Parathyroid adenoma (tissue), 2 donors: Measurements from ENCODE around the gene ATL1.
"Not testable (repeated sequence)": the region's sequence is repeated elsewhere in the genome, so short reads cannot be mapped to it uniquely, and the experiment has no call there.

Source experiments
- H2AFZ ChIP-seq: fragments of 300-600 bp; sonication (generic); one replicate; pipeline ENCODE4 v1.7.0; 2017; ENCODE audit warnings: antibody characterized with exemption, mild to moderate bottlenecking
- H3K27ac ChIP-seq: fragments of 300-600 bp; sonication (generic); one replicate; pipeline ENCODE4 v1.7.0; 2017
- H3K27me3 ChIP-seq: fragments of 300-600 bp; sonication (generic); one replicate; pipeline ENCODE4 v1.7.0; 2017; ENCODE audit warnings: low read length; ENCODE audit not compliant: control insufficient read depth, insufficient read depth
- H3K36me3 ChIP-seq: fragments of 300-600 bp; sonication (generic); one replicate; pipeline ENCODE4 v1.7.0; 2017; ENCODE audit warnings: low read length; ENCODE audit not compliant: control insufficient read depth, insufficient read depth
- H3K4me1 ChIP-seq: fragments of 300-600 bp; sonication (generic); one replicate; pipeline ENCODE4 v1.7.0; 2017; ENCODE audit warnings: control low read depth
- H3K4me2 ChIP-seq: fragments of 300-600 bp; sonication (generic); one replicate; pipeline ENCODE4 v1.7.0; 2017; ENCODE audit warnings: low read length
- H3K4me3 ChIP-seq: fragments of 300-600 bp; sonication (generic); one replicate; pipeline ENCODE4 v1.7.0; 2017; ENCODE audit warnings: low read depth, low read length
- H3K79me2 ChIP-seq: fragments of 300-600 bp; sonication (generic); one replicate; pipeline ENCODE4 v1.7.0; 2017; ENCODE audit warnings: control low read depth
- H3K9ac ChIP-seq: fragments of 300-600 bp; sonication (generic); one replicate; pipeline ENCODE4 v1.7.0; 2017; ENCODE audit warnings: mild to moderate bottlenecking
- H3K9me3 ChIP-seq: fragments of 300-600 bp; sonication (generic); one replicate; pipeline ENCODE4 v1.7.0; 2017; ENCODE audit warnings: low read length; ENCODE audit not compliant: control insufficient read depth
- TF ChIP-seq, protein P1 (sequence below): fragments of 300-600 bp; sonication (generic); IDR thresholded peaks from one replicate; pipeline ENCODE4 v1.7.0; 2017; ENCODE audit warnings: antibody characterized with exemption, mild to moderate bottlenecking
- donor health status: primary hyperparathyroidism.

Gene ATL1

DNA sequence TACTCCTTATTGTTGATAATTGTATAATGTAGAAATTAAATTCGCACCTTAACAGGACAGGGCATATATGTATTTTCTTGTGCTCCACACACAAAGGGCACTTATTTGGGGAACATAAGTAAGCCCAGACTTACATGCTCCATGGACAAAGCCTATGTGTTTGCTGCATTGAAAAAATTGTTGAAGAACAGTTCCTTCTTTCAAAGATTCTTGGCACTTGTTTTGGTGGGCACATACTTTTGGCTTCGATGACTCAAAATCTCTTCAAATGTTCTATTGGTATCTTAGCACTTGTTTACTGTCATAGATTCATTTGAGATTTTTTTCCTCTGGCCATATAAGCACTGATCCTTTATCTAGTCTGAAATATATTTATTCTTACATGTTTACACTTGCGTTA is 26.1 kb upstream of the ATL1 start:
- TF ChIP-seq, protein P1, sequence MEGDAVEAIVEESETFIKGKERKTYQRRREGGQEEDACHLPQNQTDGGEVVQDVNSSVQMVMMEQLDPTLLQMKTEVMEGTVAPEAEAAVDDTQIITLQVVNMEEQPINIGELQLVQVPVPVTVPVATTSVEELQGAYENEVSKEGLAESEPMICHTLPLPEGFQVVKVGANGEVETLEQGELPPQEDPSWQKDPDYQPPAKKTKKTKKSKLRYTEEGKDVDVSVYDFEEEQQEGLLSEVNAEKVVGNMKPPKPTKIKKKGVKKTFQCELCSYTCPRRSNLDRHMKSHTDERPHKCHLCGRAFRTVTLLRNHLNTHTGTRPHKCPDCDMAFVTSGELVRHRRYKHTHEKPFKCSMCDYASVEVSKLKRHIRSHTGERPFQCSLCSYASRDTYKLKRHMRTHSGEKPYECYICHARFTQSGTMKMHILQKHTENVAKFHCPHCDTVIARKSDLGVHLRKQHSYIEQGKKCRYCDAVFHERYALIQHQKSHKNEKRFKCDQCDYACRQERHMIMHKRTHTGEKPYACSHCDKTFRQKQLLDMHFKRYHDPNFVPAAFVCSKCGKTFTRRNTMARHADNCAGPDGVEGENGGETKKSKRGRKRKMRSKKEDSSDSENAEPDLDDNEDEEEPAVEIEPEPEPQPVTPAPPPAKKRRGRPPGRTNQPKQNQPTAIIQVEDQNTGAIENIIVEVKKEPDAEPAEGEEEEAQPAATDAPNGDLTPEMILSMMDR, result no peak
- no peaks in the 10 kb centered on the region for H3K36me3 ChIP-seq
- H3K9me3 ChIP-seq, result no peaks in the 10 kb centered on the region
- no peak overlapping the region for H3K27ac ChIP-seq
- H3K27me3 ChIP-seq, result no peaks in the 10 kb centered on the region
- H3K4me3 ChIP-seq, result no peak overlapping the region
- peaks cover 6% of the 10 kb centered on the region for H3K4me1 ChIP-seq
- no peak overlapping the region for H3K4me2 ChIP-seq
- H2AFZ ChIP-seq, result no peak overlapping the region
- peaks cover 34% of the 10 kb centered on the region for H3K79me2 ChIP-seq
- H3K9ac ChIP-seq, result no peak overlapping the region

DNA sequence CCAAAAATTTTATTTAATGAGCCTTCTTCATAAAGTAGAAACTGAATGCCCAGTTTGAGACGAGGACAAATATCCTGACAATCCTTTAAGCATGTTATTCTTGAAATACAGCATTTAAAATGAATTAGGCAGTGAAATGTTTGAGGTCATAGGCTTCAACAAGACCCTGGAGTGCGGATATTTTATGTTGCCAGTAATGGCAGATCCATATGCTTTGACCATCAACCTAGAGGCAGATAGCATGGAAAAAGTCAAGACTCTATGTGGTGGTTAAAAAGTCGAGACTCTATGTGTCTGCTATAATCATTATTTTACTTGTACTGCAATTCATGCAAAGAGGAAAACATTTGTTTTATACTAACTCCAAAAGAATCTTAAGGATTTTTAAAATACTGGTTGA is 25.5 kb upstream of the ATL1 start:
- no peak overlapping the region for H3K9ac ChIP-seq

DNA sequence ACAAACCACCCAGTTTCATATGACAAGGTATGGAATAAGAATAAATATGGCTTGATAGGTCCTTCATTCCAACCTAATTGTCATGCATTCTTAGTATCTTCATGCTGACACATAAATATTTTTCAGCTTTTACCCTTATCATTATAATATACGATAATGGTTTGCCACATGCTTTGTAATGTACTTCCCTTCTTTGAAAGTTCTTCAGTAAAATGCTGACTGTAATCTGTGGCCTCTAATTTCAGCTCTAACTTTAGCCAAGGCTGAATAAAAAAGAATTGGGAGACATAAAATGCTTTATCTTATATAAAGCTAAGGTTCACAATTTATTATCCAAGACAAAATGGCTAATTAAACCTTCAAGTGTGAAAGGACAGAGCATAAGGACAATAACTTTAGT is 24.9 kb upstream of the ATL1 start:
- Histone ChIP-seq H3K9me3 (no peaks in the 10 kb centered on the region), H3K27ac (no peak overlapping the region), H3K4me3 (no peak overlapping the region), H3K4me1 (peaks cover 6% of the 10 kb centered on the region), H3K36me3 (no peaks in the 10 kb centered on the region), H2AFZ (no peak overlapping the region), H3K79me2 (peaks cover 23% of the 10 kb centered on the region), H3K9ac (no peak overlapping the region), H3K27me3 (no peaks in the 10 kb centered on the region), H3K4me2 (no peak overlapping the region)
- TF ChIP-seq, protein P1, result no peak

More for the DNA sequence above, 25.5 kb upstream of the ATL1 start:
- H3K27me3 ChIP-seq, result no peaks in the 10 kb centered on the region
- H3K4me1 ChIP-seq, result peaks cover 6% of the 10 kb centered on the region
- TF ChIP-seq, protein P1, result no peak
- H2AFZ ChIP-seq, result no peak overlapping the region
- H3K36me3 ChIP-seq, result no peaks in the 10 kb centered on the region
- H3K4me2 ChIP-seq, result no peak overlapping the region
- H3K79me2 ChIP-seq, result peaks cover 29% of the 10 kb centered on the region
- H3K4me3 ChIP-seq, result no peak overlapping the region
- H3K27ac ChIP-seq, result no peak overlapping the region
- no peaks in the 10 kb centered on the region for H3K9me3 ChIP-seq

DNA sequence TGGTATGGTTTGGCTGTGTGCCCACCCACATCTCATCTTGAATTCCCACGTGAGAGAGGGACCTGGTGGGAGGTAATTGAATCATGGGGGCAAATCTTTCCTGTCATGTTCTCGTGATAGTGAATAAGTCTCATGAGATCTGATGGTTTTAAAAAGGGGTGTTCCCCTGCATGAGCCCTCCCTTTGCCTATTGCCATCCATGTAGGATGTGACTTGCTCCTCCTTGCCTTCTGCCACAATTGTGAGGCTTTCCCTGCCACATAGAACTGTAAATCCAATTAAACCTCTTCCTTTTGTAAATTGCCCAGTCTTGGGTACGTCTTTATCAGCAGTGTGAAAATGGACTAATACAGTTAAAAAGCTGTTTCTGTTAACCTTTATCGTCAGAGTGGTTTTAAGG is 21.9 kb upstream of the ATL1 start:
- H3K4me2 ChIP-seq, H3K27ac ChIP-seq, H3K9me3 ChIP-seq: not testable (repeated sequence)

DNA sequence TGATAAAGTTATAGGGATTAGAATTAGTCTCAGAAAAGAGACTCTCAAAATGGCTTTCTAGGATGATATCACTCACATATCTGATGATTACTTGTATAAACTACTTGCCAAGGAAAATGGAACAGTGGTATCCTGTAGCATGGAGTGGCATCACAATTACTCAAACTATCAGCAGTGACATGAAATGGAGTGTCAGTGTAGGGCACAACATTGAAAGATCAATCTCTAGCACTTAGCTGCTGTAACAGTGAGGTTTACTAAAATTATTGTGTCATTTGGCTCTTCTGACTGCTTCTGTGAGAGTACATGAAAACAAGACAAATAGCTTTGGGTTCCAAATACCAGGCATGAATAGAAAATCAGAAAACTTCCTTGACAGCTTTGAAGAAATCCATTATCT is 20.9 kb upstream of the ATL1 start:
- Histone ChIP-seq H3K36me3 (no peaks in the 10 kb centered on the region), H3K27ac (no peak overlapping the region), H3K9me3 (no peaks in the 10 kb centered on the region), H3K79me2 (no peaks in the 10 kb centered on the region), H3K27me3 (no peaks in the 10 kb centered on the region), H2AFZ (no peak overlapping the region), H3K4me2 (no peak overlapping the region), H3K4me1 (no peaks in the 10 kb centered on the region), H3K9ac (no peak overlapping the region), H3K4me3 (no peak overlapping the region)
- TF ChIP-seq, protein P1, result no peak

More for the DNA sequence above, 21.9 kb upstream of the ATL1 start:
- not testable (repeated sequence) for H3K4me1 ChIP-seq, H3K9ac ChIP-seq, H3K36me3 ChIP-seq, H2AFZ ChIP-seq, H3K27me3 ChIP-seq, H3K4me3 ChIP-seq, H3K79me2 ChIP-seq
